ENCODE measurements around the gene IL23R.

The IL23R gene

DNA sequence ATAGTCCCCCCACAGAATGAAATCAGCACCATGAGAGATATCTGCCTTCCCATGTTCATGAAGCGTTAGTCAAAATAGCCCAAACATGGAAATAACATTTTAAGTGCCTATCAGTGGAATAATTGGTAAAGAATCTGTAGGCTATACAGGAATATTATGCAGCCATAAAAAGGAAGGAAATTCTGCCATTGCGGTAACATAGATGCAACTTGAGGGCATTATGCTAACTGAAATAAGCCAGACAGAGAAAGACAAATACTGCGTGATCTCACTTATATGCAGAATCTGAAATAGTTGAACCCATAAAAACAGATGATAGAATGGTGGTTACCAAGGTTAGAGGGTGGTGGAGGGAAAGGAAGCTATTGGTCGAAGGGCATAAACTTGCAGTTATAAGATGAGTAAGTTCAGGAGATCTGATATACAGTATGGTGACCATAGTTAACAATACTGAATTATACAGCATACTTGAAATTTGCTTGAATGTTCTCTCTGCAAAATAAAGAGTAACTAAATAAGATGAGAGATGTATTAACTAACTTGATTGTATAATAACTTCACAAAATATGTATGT, 699 bp upstream of the IL23R start:
- H3K27me3 Mint-ChIP-seq = no peaks in the 10 kb centered on the region
- H3K4me1 Mint-ChIP-seq = peaks cover 43% of the 10 kb centered on the region
- H3K27ac Mint-ChIP-seq = no peak overlapping the region
- peaks cover 5% of the 10 kb centered on the region for H3K9me3 Mint-ChIP-seq
- H3K36me3 Mint-ChIP-seq = no peaks in the 10 kb centered on the region
- CTCF ChIA-PET = interaction anchor here (1.9 to 13.1 kb wide), 3 partner anchors 16 to 169 kb away, joined by 4 to 175 read pairs (median 46); no protein-coding TSS in a partner anchor
- no peak overlapping the region for H3K4me3 Mint-ChIP-seq
- DNase-seq = no peak

DNA sequence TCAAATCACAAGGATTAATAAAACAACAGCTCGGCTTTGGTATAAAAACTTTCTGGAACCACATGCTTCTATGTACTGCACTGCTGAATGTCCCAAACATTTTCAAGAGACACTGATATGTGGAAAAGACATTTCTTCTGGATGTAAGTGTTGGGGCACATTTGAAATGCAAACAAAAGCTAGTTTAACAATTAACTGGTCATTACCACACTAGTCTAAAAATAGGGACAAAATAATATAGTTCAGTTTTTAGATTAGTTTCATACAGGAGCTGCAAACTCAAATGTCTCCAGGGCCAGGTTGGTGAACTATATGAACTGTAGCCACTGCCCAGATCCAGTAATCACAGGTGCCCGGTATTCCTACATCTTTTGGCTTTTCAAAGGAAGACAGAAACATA, 3.2 kb downstream of the IL23R start:
- CTCF ChIA-PET = interaction anchor here (3.6 to 13.1 kb wide), 2 partner anchors 20 to 42 kb away, joined by 17 to 175 read pairs; no protein-coding TSS in a partner anchor
- H3K4me3 Mint-ChIP-seq = no peak overlapping the region
- H3K36me3 Mint-ChIP-seq = peaks cover 3% of the 10 kb centered on the region
- H3K27ac Mint-ChIP-seq = no peak overlapping the region
- H3K27me3 Mint-ChIP-seq = no peaks in the 10 kb centered on the region
- DNase-seq = no peak
- H3K4me1 Mint-ChIP-seq = peaks cover 59% of the 10 kb centered on the region
- peaks cover 5% of the 10 kb centered on the region for H3K9me3 Mint-ChIP-seq

DNA sequence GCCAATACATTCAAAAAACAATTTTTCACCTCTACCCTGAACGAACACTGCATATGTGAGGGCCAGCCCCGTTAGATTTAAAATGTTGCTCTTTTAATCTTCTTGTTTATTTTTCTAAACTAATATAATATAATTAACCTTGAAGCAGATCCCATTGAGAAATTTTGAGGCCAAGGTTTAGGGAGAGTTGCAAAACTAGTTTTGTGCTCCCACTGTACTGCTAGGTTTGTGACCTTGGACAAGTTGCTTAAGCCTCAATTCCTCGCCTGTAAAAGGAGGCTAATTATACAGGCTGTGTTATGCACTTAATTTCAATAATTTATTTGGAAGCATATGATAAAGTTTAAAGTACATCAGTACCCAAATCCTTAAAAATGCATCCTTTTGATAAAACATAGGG, 3.7 kb downstream of the IL23R start:
- peaks cover 4% of the 10 kb centered on the region for H3K36me3 Mint-ChIP-seq
- no peak for DNase-seq
- CTCF ChIA-PET = interaction anchor here (3.6 to 13.1 kb wide), 2 partner anchors 21 to 42 kb away, joined by 17 to 175 read pairs; no protein-coding TSS in a partner anchor
- no peak overlapping the region for H3K4me3 Mint-ChIP-seq
- no peaks in the 10 kb centered on the region for H3K27me3 Mint-ChIP-seq
- no peak overlapping the region for H3K27ac Mint-ChIP-seq
- peaks cover 5% of the 10 kb centered on the region for H3K9me3 Mint-ChIP-seq
- peaks cover 60% of the 10 kb centered on the region for H3K4me1 Mint-ChIP-seq

DNA sequence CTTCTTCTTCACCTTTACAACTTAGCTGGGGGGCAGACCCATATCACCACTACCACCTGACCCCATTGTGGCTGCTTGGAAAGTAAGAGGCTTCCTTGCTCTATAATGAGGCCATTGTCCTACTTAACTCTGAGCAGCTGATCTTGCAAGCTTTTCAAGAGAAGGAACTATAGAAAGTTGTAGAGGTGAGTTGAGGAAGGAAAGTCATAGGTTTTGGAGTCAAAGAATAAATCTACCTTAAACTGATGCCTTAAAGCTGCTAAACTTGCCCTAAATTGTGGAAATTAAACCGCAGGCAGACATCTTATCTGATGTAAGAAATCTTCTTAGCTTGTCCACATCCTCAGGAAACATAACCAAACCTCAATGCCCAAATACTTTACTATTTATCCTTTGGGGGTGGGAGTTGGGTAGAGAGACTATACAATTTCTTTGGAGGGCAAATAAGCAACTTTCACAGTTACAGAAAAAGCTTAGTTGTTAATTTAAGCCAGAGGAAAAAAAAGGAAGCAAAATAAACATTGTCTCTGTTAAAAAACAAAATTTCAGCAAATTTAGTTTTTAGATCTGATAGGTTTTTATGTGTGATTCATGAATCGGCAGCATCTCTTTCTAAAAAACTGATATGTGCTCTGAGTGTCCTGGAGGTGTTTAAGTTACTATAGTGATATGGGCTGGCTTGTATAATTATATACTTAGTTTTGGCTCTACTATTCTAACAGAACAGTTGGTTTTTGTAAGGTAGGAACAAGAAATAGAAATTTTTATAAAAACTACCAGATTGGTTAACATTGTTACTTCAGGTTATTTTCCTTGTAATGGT, 4.7 kb downstream of the IL23R start:
- peaks cover 4% of the 10 kb centered on the region for H3K9me3 Mint-ChIP-seq
- H3K36me3 Mint-ChIP-seq = peaks cover 5% of the 10 kb centered on the region
- peaks cover 65% of the 10 kb centered on the region for H3K4me1 Mint-ChIP-seq
- H3K27ac Mint-ChIP-seq = peak overlapping the region; percentile 85
- DNase-seq = peak; percentile 28
- CTCF ChIA-PET = interaction anchor here (0.8 to 13.1 kb wide), 5 partner anchors 11 to 101 kb away, joined by 3 to 175 read pairs (median 7); no protein-coding TSS in a partner anchor
- H3K4me3 Mint-ChIP-seq = peak overlapping the region; percentile 53
- H3K27me3 Mint-ChIP-seq = peaks cover 4% of the 10 kb centered on the region

DNA sequence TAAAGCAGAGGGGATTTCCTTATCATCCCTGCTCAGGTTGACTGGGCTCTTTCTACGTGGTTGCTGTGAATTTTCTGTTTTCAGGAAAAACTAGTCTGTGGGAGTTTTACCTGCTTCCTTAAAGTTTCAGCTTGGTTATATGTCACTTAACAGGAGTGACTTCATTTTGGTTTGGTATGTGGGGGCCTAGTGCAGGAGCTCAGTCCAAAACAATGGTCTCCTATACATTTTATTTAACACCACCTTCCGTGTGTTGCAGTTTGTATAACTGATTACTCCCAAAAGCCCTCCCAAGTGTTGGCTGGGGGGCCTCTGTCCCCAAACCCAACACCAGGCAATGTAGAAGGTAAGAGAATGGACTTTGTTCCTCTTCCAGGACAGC, 5.3 kb downstream of the IL23R start:
- Mint-ChIP-seq H3K9me3 (peaks cover 7% of the 10 kb centered on the region), H3K36me3 (peaks cover 5% of the 10 kb centered on the region), H3K4me3 (no peak overlapping the region), H3K27me3 (peaks cover 4% of the 10 kb centered on the region), H3K4me1 (peaks cover 63% of the 10 kb centered on the region), H3K27ac (peak overlapping the region; percentile 85)
- no peak for DNase-seq
- CTCF ChIA-PET = interaction anchor here (0.8 to 13.1 kb wide), 5 partner anchors 11 to 40 kb away, joined by 3 to 175 read pairs (median 7); no protein-coding TSS in a partner anchor

DNA sequence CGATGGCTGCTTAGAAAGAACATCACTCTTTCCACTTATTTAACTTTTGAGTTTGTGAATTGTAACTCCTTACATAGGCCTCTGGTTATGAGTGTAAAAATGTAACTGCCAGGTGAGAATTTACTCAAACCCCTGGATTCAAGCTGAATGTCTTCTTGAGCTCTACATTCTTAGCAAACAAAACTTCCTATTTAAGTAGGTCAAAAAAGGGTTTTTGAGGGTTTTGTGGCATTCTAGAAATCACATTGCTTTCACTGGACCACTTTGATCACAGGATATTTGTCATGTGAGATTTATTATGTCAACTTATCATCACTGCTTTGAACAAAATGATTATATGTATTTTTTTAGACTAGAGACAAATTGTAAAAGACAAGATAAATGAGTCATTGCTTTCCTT, 5.7 kb downstream of the IL23R start:
- Mint-ChIP-seq H3K9me3 (peaks cover 9% of the 10 kb centered on the region), H3K27ac (peak overlapping the region; percentile 85), H3K27me3 (peaks cover 4% of the 10 kb centered on the region), H3K4me3 (no peak overlapping the region), H3K4me1 (peaks cover 63% of the 10 kb centered on the region), H3K36me3 (peaks cover 5% of the 10 kb centered on the region)
- CTCF ChIA-PET = interaction anchor here (0.8 to 13.1 kb wide), 5 partner anchors 12 to 40 kb away, joined by 3 to 175 read pairs (median 7); no protein-coding TSS in a partner anchor
- no peak for DNase-seq

DNA sequence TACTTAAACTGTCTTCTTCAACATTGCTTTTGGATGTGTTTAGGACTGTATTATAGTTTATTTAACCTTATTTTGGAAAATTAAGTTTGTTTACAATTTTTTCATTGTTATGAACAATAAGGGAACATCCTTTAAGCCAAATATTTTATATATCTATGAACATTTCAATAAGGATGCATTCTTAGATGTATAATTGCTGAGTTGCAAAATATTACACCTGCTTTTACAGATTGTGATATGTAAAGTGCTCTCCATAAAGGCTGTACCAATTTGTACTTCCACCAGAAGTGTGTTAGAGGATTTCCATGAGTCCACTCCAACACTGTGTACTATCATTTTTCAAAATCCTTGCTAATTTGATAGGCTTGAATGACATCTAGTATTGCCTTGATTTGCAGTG, 7.7 kb downstream of the IL23R start:
- CTCF ChIA-PET = no interaction called here
- DNase-seq = no peak
- H3K27me3 Mint-ChIP-seq = peaks cover 4% of the 10 kb centered on the region
- H3K36me3 Mint-ChIP-seq = peaks cover 7% of the 10 kb centered on the region
- peaks cover 12% of the 10 kb centered on the region for H3K9me3 Mint-ChIP-seq
- H3K4me3 Mint-ChIP-seq = no peak overlapping the region
- H3K4me1 Mint-ChIP-seq = peaks cover 56% of the 10 kb centered on the region
- no peak overlapping the region for H3K27ac Mint-ChIP-seq

DNA sequence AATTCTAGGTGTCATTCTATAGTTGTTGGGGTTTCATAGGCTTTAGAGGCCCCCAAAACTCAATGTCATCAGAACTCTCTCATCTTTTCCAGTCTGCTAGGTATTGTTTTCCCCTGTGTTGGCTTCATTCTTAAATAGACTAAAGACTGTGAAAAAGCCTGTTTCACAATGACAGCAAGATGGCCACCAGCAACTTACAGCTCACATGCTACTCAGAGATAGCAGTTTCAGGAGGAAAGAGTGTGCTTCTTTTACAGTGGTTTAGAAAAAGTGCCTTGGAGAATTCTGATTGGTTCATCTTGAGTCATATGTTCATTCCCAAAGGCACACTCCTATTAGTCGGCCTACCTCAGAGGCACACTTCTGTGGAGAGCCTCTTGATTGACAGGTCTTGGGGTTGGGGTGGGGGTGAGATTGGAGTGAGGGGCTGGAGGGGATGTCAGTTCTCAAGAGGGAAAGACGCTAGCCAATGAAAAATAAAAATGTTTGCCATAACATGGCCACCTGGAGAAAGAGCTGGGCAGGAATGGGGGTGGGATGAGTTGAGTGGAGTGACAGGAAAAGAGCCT, 8.5 kb downstream of the IL23R start:
- CTCF ChIA-PET = interaction anchor here (1.0 to 1.6 kb wide), 2 partner anchors 17 to 39 kb away, joined by 3 to 8 read pairs; no protein-coding TSS in a partner anchor
- H3K4me3 Mint-ChIP-seq = no peak overlapping the region
- H3K36me3 Mint-ChIP-seq = peaks cover 7% of the 10 kb centered on the region

DNA sequence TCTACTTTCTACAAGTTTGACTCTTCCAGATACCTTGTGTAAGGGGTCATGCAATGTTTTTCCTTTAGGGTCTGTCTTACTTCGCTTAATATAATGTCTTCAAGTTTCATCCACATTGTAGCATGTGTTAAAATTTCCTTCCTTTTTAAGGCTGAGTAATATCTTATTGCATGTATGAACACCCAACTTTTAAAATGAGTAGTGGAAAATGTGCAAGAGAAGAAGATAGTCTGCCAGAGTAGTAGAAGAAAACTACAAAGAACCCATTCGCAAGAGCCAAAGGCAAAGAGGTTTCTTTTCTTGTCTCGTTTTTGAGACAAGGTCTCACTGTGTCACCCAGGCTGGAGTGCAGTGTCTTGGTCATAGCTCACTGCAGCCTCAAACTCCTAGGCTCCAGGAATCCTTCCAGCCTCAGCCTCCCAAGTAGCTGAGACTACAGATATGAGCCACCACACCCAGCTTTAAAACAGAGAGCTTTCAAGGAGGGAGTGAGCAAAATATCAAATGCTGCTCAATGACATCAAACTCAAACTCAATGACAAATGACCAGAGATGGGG, 9.4 kb downstream of the IL23R start:
- peaks cover 49% of the 10 kb centered on the region for H3K4me1 Mint-ChIP-seq
- DNase-seq = no peak
- peaks cover 9% of the 10 kb centered on the region for H3K36me3 Mint-ChIP-seq
- H3K27me3 Mint-ChIP-seq = peaks cover 4% of the 10 kb centered on the region
- CTCF ChIA-PET = interaction anchor here (1.2 to 1.6 kb wide), 2 partner anchors 36 to 38 kb away, joined by 3 to 8 read pairs; no protein-coding TSS in a partner anchor
- H3K27ac Mint-ChIP-seq = peak overlapping the region; percentile 25
- no peak overlapping the region for H3K4me3 Mint-ChIP-seq
- H3K9me3 Mint-ChIP-seq = peaks cover 12% of the 10 kb centered on the region

More for the DNA sequence above, 8.5 kb downstream of the IL23R start:
- Mint-ChIP-seq H3K27ac (no peak overlapping the region), H3K27me3 (peaks cover 4% of the 10 kb centered on the region), H3K4me1 (peaks cover 50% of the 10 kb centered on the region), H3K9me3 (peaks cover 12% of the 10 kb centered on the region)
- no peak for DNase-seq

DNA sequence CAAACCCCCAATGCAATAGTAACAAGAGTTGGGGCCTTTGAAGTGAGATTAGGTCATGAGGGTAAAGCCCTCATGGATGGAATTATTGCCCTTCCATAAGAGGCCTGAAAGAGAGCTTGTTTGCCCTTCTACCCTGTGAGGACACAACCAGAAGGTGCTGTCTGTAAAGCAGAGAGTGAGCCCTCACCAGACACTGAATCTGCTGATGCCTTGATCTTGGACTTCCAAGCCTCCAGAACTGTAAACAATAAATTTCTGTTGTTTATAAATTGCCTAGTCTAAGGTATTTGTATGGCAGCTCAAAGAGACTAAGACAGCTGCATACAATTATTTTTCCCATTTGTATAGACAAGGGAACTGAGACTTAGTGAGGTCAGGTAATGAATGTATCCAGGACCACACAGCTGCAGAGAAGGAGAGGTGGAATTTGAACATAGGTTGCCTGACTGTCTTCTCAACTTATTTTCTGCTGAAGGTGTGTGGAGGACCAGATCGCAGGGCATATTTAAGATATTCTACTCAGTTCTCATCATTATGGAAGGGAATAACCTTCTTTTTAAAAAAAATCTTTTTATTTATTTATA, 18.7 kb downstream of the IL23R start:
- Mint-ChIP-seq H3K36me3 (peaks cover 1% of the 10 kb centered on the region), H3K9me3 (peaks cover 12% of the 10 kb centered on the region), H3K4me1 (peaks cover 3% of the 10 kb centered on the region), H3K27me3 (peaks cover 4% of the 10 kb centered on the region), H3K4me3 (no peak overlapping the region), H3K27ac (no peak overlapping the region)
- no peak for DNase-seq
- CTCF ChIA-PET = interaction anchor here (0.8 to 2.2 kb wide), 3 partner anchors 29 to 189 kb away, joined by 3 to 8 read pairs (median 3); no protein-coding TSS in a partner anchor

DNA sequence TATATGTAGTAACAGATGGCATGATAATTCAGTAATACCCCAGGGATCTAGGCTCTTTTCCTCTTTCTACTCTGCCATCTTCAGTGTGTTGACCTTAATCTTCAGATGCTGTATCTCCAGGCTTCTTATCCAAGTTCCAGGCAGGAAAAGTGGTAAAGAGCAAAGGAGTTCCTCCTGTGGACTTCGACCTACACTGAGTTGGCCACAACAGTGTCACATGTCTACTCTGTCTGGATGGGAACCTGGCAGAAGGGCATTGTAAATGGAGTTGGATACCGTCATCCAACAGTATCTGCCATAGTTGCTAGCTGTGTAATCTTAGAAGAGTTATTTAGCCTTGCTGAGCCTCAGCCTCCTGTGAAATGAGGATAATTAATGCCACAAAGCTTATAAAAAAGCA, 21.9 kb downstream of the IL23R start:
- CTCF ChIA-PET = interaction anchor here (1.0 kb wide), 1 partner anchor 24 kb away, joined by 3 read pairs; no protein-coding TSS in a partner anchor
- DNase-seq = no peak
- H3K27me3 Mint-ChIP-seq = no peaks in the 10 kb centered on the region

DNA sequence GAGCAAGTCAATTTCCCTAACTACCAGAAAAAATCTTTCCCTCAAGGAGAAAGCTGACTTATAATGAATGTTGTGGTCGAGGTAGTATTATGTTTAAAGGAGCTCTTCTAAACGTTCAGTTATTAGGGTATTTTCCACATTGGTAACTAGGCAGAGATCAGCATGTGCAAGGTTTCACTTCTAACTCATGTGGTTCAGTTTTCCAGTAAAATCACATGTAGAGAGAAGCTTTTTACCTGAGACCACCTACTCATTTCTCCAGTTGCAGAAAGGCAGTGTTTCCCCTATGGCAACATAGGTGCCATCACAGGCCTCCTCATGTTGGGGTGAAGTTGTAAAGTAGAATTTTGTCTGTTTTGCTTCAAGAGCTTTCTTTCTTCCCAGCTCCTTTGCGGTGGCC, 23.7 kb downstream of the IL23R start:
- no peaks in the 10 kb centered on the region for H3K9me3 Mint-ChIP-seq
- no peaks in the 10 kb centered on the region for H3K27me3 Mint-ChIP-seq
- peaks cover 20% of the 10 kb centered on the region for H3K4me1 Mint-ChIP-seq
- H3K4me3 Mint-ChIP-seq = no peak overlapping the region
- H3K36me3 Mint-ChIP-seq = no peaks in the 10 kb centered on the region
- no peak for DNase-seq
- CTCF ChIA-PET = interaction anchor here (0.7 to 3.7 kb wide), 5 partner anchors 8 to 23 kb away, joined by 3 to 41 read pairs (median 4); no protein-coding TSS in a partner anchor
- H3K27ac Mint-ChIP-seq = no peak overlapping the region

More for the DNA sequence above, 21.9 kb downstream of the IL23R start:
- Mint-ChIP-seq H3K4me3 (no peak overlapping the region), H3K9me3 (no peaks in the 10 kb centered on the region), H3K27ac (no peak overlapping the region), H3K4me1 (peaks cover 7% of the 10 kb centered on the region), H3K36me3 (no peaks in the 10 kb centered on the region)

DNA sequence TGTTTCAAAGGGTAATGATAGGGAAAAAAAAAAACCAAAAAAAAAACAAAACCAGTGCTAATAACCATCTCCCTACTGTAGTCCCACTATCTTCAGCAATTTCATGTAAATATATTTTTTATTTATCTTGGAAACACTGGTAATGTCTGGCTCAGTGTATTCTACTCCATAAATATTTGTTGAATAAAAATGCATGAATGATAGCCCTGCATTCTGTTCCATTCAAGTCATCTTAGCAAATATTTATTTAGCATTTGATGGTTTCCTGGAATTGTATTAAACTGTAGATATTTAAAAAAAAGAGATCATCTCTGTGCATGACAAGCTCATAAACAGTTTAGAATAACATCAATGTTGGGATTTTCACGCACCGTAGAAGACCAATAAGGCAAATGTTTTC, 24.2 kb downstream of the IL23R start:
- DNase-seq = no peak
- no peak overlapping the region for H3K27ac Mint-ChIP-seq
- CTCF ChIA-PET = interaction anchor here (0.7 to 3.7 kb wide), 5 partner anchors 9 to 23 kb away, joined by 3 to 41 read pairs (median 4); no protein-coding TSS in a partner anchor
- H3K4me3 Mint-ChIP-seq = no peak overlapping the region
- H3K36me3 Mint-ChIP-seq = no peaks in the 10 kb centered on the region
- H3K9me3 Mint-ChIP-seq = no peaks in the 10 kb centered on the region
- H3K4me1 Mint-ChIP-seq = peaks cover 25% of the 10 kb centered on the region
- no peaks in the 10 kb centered on the region for H3K27me3 Mint-ChIP-seq
